CD4-positive, alpha-beta T cell treated with Interleukin-4 for 4 hours (primary cell): ENCODE measurements around the gene SPI1.
"Not testable (repeated sequence)": the region's sequence is repeated elsewhere in the genome, so short reads cannot be mapped to it uniquely, and the experiment has no call there.

Experiments used
- DNase-seq: peaks from one replicate; pipeline ENCODE4 v3.0.0-alpha.2; 2020

Gene SPI1

DNA sequence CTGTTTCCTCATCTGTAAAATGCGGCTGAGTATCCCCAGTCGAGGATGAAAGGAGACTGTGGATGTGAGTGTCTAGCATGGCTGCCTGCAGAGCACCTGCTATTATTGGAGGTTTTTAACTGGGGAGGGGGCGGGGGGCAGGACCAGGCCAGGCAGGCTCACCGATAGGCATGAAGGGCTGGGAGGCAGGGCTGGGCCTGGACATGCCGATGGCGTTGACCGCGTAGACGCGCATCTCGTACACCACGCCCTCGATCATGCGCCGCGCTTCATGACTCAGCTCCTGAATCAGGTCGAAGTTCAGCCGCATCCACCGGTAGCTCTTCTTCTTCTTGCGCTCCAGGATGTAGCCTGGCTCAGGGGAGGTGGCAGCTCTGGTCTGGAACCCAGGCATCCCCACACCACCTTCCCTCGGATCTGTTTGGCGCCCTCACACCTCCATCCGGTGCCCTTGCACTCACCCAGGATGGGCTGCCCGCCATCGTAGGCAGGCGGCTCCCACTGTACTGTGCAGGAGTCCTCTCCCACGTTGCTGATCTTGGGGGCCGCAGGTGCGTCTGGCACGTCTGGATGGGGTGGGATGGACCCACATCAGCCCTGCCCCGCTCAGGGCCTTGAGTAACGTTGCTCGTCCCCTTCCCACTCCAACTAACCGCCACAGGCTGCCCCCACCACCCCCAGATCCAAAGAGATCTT lies 41.0 kb downstream of the SPI1 start:
- no peak for DNase-seq

DNA sequence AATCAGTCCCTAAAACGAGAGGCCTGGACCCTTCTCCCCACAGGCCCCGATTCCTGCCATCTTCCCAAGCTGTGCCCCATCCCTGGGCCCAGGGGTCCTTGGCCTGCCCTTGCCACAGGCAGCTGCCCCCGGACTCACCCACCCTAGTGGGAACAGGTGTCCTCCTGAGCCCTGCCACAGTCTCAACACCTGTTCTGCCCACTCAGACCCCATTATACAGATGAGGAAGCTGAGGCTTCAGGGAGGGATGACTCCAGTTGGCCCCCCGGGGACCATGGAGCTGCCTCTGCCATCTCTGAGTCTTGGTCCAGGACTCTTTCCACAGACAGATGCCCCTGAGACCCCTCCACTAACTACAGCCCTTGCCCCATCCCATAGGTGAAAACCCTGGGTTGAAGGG lies 41.8 kb downstream of the SPI1 start:
- DNase-seq: no peak

DNA sequence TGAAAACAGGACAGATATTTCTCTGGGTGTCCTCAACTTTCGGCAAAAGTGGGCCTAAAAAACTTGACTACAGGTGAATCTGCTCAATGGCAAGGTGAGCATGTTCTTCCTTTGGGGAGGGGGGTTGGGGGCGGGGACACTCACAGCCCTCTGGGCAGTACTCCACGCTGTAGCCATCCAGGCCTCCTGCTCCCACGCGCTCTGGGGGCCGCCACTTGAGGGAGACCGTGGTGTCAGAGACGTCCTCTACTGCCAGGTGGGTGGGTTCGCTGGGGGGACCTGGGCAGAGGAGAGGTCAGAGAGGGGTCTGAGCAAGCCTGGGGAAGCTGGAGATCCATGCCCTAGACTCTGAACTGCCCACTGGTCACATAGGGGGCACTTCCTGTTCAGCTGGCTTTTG lies 42.6 kb downstream of the SPI1 start:
- DNase-seq: no peak

DNA sequence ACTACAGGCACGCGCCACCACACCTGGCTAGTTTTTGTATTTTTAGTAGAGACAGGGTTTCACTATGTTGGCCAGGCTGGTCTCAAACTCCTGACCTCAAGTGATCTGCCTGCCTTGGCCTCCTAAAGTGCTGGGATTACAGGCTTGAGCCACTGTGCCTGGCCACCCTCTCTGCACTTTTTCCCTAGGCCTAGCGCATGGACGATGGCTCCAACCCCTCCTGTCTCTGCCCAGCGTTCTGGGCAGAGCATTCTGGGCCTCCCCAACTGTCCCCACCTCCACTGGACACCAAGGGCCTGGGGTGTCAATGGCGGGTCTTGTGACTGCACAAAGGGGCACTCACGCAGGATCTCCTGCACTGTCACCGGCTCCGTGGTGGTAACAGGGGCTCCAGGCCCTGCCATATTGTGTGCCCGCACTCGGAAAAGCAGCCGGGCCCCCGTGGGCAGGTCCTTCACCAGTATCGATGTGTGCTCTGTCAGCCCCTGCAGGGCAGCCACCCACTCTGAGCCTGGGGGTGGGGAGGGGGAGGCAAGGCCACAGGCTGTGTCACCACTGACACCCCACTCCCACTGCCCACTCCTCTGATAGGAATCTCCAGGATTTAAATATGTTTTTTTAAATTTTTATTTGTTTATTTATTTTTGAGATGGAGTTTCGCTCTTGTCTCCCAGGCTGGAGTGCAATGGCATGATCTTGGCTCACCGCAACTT lies 43.5 kb downstream of the SPI1 start:
- DNase-seq: not testable (repeated sequence)

DNA sequence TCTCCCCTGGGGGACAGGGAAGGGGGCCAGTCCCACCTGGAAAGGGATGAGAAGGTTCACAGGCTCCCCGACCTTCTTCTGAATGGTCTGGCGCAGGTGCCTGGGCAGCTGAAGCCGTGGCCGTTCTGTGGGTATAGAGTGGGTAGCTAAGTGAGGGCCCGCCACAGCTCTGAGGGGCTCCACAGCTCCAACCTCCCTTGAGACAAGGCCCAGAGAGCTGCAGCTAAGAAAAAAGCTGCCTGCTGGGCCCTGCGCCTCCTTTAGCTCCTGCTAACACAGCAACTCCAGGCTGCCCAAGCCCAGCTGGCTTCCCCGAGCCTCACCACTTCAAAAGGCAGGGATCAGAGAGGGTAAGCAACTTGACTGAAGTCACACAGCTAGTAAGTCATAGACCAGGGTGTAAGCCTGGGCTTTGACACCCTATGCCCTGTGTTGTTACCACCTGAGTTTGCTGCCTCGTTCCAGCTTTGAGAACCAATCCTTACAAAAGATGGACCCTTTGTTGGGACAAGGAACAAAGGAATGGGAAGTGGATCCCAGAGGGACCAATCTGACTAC lies 44.4 kb downstream of the SPI1 start:
- no peak for DNase-seq

DNA sequence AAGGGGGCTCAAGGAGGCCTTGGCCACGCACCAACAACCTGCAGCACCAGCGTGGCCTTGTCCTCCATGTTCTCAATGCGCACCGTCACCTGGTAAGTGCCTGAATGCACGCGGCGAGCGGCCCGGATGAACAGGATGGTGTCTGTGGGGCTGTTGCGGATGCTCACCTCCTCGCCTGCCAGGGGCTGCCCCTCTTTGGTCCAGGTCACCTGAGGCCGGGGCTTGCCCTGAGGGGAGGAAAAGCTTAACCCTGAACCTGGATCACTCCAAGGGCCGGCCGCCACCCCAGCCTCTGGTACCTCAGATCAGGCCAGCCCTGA lies 44.9 kb downstream of the SPI1 start:
- no peak for DNase-seq

DNA sequence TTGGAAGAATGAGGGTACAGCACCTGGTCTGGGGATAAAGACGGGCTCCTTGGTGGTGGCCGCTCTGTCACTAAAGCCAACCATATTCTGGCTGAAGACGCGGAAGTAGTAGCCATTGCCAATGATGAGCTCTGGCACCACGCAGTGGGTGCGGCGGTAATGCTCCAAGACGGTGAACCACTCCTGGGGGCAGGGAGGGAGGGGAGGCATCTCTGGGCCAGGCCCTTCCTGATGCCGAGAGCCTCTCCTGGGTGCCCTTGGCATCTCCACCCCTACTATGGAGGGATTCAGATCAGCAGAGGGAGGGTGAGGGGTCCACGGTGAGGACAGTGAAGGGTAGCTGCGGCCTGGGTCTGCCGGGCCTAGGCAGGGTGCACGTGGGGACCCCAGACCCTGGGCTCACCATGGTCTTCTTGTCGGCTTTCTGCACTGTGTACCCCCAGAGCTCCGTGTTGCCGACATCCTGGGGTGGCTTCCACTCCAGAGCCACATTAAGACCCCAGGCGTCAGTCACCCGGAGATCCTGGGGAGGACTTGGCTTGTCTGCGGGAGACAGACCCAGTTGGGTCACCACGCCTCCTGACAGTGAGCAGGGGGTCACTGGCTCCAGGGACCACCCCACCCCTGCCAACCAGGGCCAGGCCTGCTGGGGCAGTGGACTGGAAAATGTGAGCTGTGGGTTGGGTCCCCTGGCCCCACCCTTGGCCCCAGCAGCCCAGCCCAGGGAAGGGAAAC lies 45.4 kb downstream of the SPI1 start:
- no peak for DNase-seq

DNA sequence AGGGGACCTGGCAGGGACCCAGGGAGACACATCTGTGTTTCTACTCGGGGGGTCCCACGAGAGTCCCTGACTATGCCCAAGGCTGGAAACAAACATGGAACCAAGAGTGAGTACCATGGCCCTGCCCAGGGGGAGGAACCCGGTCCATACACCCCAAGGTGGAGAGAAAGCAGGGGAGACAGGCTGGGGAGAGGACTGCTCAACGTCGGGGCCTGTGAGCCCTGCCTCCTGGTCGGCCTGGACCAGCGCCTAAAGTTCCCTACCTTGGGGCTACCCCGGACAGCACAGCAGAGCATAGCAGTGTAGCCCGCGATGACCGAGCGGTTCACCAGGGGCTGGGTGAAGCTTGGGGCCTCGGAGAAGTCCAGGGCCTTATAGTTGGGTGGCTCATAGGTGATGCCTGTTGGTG lies 46.0 kb downstream of the SPI1 start:
- DNase-seq: no peak

DNA sequence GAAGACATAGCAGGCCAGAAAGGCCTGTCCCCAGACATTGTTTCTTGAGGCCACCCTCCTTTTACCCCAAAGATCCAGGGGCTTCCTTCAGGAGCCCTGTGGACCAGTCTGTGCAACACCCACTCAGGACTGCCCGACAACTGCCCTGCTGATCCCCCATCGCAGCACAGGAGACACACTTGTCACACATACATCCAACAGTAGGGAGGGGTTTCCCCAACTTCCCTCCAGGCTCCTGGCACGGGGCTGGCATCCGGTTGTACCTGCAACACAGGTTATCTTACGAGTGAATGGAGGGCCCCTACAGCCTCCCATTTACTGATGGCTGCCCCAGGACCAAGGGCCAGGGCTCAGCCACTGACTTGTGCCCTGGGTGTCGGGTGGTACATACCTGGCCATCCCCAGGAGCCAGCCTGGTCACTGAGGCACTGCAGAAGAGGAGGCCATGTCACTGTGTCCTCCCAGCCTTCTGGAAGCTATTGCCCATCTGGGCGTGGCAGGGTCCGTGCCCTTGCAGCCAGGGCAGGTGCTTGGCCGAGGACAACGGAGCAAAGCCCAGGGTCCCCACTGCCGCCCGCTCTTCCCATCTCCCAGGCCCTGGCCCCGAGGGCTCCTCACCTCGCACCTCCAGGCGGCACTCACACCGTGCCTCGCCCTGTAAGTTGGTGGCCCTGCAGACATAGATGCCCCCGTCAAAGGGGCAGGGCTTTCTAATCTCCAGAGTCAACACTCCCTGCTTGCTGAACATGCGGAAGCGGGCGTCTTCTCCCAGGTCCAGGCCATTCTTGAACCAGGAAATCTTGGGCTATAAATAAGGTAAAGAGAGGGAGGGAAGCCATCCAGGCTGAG lies 46.7 kb downstream of the SPI1 start:
- no peak for DNase-seq

DNA sequence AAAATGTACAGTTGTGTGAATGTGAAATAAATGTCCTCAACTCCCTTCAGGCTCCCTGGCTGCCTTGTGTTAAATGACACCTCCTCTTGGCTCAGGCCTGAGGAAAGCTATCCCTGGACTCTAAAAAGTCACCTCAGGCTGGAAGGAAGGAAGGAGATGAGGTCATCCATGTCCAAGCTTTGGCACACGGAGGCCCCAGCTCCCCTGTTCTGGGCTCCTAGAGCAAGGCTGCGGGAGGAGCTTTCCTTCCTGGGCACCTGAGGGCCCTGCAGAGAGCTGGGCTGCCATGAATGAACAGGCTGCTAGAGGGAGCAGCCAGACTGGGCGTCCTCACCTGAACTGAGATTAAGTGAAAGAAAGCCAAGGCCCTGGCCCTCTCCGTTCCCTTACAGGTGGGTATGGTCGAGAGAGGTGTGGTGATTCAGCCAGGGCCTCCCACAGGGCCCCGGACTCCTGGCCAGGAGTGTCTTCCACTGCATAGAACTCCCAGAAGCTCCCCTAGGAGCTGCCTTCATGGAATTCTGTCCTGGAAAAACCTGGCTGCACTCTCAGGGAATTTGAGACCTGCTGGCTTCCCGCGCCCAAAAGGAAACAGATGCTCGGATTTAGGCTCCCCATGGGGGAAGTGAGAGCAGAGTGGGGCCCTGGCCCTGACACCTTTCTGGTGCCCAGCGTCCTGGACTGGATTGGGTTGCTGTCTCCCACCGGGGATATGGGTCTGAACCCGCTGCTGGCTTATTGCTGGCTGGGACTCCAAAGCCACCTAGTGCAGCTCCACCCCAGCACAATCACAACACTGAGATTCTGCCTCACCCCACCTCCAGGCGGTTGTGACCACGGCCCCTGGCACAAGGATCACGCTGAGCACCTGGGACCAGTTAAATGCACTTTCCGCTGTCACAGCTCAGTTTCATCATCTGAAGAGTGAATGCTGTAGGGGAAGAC lies 48.1 kb downstream of the SPI1 start:
- no peak for DNase-seq

DNA sequence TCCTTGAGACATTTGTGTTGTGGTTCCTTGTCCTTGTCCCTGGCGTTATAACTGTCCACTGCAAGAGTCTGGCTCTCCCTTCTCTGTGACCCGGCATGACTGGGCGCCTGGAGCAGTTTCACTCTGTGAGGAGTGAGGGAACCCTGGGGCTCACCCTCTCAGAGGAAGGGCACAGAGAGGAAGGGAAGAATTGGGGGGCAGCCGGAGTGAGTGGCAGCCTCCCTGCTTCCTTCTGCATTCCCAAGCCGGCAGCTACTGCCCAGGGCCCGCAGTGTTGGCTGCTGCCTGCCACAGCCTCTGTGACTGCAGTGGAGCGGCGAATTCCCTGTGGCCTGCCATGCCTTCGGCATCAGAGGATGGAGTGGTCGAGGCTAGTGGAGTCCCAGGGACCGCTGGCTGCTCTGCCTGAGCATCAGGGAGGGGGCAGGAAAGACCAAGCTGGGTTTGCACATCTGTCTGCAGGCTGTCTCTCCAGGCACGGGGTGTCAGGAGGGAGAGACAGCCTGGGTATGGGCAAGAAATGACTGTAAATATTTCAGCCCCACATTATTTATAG lies 48.8 kb downstream of the SPI1 start:
- no peak for DNase-seq

DNA sequence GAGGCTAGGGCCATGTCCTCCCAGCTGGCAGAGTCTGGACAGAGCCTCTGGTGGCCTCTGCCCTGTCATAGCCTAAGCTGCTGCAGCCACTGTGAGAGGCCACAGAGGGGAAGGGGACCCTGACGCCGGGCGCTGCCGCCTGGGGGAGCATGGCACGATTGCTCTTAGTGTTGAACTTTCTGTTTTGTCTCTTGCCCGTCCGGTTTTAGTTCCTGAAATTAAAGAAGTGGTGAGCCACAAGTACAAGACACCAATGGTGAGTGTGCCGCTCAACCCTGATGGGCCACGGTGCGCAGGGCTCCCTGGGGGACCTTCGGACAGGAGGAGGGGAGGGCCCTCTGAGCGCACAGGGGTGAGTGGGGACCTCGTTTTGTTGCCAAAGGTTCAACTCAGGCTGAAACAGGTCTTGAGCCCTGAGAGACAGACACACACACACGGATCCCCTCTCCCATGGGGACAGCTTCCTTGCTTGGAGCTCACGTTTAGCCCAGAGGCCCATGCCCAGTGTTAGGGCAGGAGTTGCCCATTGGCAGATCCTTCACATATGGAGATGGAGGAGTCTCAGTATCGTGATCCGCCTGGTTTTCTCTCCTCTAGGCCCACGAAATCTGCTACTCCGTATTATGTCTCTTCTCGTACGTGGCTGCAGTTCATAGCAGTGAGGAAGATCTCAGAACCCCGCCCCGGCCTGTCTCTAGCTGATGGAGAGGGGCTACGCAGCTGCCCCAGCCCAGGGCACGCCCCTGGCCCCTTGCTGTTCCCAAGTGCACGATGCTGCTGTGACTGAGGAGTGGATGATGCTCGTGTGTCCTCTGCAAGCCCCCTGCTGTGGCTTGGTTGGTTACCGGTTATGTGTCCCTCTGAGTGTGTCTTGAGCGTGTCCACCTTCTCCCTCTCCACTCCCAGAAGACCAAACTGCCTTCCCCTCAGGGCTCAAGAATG lies 49.6 kb downstream of the SPI1 start:
- no peak for DNase-seq

DNA sequence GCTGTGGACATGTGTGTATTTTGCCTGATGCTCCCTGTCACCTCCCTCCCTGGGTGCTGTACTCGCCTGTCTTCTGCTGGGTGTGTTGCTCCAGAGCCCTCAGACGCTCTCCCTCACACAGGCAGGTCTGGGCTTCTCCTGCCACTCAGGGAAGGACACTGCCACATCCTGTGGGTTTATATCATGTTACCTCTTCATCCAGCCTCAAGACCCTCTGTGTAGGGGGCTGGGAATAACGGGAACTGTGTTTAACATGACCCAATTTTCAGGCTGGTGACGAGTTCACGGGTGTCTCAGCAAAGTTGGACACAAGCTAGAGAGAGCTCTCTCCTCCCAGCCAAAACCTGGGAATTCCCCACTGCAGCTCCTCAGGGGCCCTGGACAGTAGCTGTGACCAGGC lies 50.4 kb downstream of the SPI1 start:
- DNase-seq: no peak

DNA sequence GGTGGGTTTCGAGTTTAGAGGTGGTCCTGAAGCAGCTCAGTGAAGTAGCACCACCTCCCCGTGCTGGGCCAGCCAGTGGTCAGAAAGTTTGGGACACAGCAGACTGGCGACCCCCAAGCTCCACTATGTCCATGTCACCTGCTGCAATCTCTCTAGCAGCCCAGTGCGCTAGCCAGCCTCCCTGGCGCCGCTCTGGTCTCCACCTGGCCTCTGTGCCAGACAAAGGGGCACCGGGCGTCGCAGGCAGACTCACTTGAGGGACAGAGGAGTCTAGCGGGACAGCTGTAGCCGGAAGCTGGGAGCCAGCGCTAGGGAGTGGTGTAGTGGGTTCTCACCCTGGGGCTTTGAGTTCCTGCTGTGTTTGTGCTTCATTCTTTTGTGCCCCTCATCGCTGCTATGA lies 51.3 kb downstream of the SPI1 start:
- no peak for DNase-seq

DNA sequence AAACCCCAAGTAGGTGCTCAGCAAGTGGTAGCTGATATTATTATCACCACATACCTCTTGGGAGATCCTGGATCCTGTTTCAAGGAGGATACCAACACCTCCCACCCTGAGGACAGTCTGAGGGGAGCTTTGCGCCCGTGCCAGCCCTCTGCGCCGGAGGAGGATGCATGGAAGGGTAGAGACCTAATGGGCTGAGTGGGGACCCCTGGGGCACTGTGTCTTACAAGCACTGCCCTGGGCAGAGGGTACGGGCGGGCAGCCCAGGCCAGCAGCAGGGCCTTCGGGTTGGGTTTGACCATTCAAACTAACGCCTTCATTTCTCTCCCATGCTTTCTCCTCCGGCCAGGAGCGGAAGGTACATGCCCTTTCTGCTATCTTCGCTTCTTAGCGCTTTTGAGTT lies 52.1 kb downstream of the SPI1 start:
- DNase-seq: no peak

DNA sequence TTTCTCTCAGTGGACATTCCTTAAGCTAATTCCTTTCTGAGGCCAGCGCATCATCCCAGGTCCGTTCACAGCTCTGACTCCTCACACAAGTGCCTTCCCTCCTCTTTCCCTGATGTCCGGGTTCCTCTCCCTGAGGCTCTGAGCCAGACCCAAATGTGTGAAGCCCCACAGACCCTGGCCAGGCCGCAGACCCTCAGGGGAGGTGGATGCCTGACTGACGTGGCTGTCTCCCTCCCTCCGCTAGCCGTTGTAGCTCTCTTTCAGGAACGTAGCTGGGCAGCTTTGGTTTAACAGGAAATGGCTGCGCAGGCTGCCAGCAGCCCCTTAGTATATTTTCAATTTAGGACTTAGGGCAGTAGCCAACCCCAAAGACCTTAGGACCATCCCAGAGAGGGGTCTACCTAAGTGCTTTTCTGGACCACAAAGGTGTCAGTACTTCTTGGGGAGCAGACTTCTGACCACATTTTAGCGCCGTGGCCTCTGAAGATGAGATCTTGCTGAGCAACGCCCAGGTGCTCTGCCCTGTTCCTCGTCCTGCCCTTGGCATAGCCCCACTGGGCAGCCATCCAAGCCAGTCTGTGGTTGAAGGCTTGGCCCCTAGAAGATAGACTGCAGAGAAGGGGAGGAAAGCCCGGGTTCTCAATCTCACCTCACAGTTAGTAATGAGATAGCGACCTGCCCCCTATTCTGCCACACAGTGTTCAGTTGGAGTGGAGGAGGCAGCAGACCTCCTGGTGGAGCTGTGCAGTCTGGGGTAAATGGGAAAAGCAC lies 52.9 kb downstream of the SPI1 start:
- DNase-seq: no peak

DNA sequence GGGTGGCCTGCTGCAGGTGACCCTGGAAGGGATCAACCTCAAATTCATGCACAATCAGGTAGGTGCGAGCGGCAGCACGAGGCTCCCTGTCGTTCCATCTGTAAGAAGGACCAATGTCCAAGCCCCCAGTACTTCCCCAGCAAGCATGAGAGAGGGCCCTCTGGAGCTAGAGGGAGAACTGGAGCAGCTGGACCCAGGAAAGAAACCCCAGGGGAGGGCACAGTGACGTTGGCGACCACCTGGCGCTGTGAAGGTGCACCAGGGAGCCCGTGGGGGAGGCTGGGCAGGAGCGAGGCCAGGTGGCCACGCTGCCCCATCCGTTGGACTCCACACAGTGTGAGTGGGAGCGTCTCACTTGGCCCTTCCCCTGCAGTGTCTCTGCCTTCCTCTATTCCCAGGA lies 53.8 kb downstream of the SPI1 start:
- no peak for DNase-seq

DNA sequence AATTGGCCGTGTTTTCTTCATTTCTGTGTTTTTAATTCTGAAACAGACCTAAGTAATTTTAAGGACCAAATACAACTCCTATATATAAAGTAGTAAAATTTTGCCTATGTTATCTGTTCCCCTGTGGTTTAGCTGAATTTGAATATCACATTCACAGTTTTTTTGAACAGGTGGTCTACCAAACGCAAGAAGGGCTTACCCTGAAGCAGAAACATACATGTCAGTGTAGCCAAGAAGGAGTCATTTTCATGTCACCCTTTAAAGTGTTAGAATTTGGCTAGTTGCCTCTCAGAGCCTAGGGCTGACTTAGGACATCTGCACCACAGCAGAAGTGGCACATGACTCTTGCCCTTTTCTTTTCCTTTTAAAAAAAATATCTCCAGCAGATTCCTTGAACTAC lies 60.2 kb downstream of the SPI1 start:
- no peak for DNase-seq

DNA sequence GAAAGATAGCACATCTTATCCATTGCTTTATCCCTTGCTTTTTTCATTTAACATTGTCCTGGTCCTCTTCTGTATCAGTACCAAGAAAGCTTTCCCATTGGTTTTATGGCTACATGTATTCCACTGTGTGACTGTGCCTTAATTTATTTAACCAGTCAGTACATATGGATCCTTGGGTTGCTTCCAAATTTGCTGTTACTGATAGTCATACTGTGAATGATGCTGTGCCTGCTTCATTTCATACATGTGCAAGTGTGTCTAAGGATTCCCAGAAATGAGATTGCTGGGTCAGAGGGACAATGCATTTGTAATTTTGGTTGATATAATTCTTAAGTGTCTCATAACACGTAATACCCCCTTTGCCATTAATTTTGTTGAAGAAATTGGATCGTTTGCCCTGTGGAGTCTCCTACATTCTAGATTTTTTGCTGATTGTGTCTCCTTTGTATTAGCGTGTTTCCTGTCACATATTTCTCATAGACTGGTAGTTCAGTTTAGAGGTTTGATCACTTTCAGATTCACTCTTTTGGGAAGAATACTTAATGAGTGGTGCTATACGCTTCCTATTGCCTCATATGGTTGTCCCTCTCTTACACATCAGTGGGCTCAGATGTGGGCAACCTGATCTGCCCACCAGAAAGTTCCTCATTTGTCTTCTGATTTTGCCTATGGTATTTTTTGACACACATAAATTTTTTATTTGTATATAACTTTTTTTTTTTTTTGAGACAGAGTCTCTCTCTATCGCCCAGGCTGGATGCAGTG lies 61.1 kb downstream of the SPI1 start:
- no peak for DNase-seq
